HG03097 (cell line): ENCODE results near the gene GAS2L1.

ENCODE experiments used
- ATAC-seq: cut with Tn5 transposase; IDR thresholded peaks from one replicate; pipeline ENCODE4 v1.9.1; 2021; ENCODE audit not compliant: unreplicated experiment, low FRiP score

The GAS2L1 gene

DNA sequence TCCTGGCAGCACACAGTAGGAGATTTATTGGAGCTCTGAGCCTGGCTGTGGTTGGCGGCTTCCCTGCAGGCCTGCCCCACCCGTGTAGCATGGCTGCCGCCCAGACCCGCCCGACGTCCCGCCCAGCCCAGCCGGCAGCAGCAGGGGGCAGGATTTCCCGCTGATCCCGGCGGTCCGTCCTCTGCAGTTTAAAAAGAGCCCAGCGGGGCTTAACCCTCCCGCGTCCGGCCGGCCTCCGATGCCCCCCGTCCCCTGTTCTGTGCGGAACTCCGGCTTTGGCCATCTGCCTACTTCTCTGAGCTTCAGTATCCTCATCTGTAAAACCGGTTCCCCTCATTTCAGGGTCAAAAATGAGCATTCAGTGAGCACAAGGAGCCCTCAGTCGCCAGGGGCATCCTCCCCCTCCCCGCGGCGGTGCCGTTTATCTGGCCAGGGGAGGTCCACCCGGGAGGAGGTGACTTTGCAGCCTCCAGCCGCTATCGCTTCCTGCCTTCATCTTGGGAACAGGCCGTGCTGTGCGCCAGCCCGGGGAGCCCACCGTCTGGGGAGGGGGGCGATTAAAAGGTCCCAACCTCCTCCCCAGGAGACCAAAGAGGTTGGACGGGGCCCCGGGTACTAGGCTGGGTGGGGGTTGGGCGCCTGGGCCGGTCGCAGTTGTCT is at the start of gene GAS2L1:
TSS of gene GAS2L1 (plus strand) at position 476 of the 660 bp plus-strand sequence. CDS start 1,456 bp downstream, outside the sequence.
- ATAC-seq, result no peak

- ATAC-seq, result no peak
Observed at GRCh38 chr22:29257751-29258181, 48.7 kb upstream of the GAS2L1 start.

GRCh38 chr22:29258407-29259252 is 47.8 kb upstream of the GAS2L1 start:
- ATAC-seq, result no peak

- no peak for ATAC-seq
Observed at GRCh38 chr22:29259253-29259899, 47.1 kb upstream of the GAS2L1 start.

DNA sequence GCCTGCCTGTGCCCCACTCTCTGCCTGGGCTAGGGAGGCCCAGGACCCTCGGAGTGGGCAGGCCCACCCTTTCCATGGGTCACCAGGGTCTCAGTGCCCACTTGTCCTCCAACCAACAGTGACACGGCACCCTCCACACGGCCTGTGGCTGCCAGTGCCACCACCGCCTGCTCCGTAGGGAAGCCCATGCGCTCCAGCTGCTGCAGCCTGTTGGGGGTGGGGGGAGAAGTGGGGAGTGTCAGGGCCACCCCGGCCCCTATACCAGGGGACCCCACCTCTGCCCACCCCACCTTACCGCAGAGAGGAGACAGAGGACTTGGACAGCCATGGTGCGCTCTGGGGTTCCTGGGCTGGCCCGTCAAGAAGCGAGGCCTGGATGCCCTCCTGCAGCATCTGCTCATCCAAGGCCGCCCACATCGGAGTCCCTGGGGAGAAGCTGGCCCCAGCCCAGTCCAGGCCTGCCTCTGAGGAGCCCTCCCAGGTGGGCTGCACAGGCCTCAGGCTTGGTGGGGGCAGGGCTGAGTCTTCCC is 46.4 kb upstream of the GAS2L1 start:
- ATAC-seq, result no peak

- no peak for ATAC-seq
Observed at GRCh38 chr22:29260601-29261315, 45.7 kb upstream of the GAS2L1 start.

- no peak for ATAC-seq
Observed at GRCh38 chr22:29263791-29264276, 42.6 kb upstream of the GAS2L1 start.

DNA sequence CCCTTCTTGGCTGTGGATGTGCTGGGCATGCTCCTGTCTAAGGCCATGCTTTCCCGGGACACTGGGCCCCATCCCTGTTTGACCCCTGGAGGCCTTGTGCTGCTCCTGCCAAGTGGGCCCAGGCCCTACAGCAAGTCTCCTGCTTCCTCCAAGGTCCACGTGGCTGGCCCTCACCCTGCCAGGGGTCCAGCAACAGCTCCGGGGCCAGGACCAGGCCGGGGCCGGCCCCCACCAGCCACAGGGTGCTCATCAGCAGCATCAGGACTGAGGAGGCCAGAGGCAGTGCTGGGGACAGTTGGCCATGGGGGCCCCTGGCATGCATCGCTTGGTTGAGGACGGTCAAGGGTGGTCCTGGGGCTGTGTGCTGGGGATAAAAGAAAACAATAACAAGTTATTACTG is 41.1 kb upstream of the GAS2L1 start:
- no peak for ATAC-seq

DNA sequence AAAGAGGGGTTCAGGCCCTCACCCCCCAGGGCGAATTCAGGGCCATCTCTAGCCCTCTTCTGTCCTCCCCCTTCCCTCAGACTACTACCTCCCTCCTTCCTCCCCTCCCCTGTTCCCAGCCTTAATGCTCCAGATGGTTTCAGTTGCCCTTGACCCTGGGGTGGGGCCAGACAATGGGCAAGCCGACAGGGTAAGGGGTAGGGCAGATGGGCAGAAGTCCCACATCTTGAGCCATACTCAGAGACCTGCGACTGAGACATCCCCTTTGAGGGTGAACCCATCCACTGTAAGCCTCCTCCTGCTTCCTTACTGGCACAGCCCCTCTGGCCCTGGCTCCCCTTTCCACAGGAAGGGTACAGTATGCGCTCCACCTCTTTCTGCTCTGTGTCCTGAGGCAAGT is 40.5 kb upstream of the GAS2L1 start:
- no peak for ATAC-seq

DNA sequence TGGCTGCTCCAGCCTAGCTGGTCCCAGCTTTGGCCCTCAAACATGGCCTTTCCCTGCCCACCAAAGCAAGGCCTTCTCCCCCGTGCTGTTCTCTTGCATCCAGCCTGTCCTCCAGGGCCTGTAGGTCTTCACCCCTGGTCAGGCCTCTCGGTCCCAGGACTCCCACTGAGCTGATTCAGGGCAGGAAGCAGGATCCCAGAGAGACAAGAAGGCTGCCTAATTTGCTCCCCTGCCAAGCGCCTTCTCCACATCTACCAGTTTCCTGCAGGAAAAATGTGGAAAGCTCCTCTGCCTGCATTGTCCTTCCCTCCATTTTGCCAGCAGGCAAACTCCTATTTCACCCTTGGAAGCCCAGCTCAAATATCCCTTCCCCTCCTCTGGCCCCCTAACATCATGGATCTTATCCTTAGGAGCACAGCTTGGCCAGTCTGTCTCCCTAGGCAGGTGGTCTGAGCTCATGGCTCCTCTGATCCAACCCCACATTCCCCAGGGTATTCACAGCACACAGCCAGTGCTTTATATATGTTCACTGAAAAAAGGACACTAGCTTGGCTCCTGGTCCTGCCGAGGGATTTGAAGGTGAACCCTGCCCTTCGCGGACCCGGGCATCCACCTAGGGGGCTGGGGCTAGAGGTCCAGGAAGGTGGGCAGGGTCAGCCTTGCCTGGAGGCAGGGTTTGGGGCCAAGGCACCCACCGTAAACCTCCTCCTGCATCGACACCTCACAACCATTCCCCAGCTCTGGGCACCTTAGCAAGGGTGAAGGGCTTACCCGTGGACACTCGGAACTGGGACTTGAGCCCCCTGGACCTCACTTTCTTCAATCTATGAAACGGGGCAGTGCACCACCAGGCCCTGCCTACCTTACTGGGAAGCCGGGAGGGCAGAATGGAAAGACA is 39.6 kb upstream of the GAS2L1 start:
- no peak for ATAC-seq

DNA sequence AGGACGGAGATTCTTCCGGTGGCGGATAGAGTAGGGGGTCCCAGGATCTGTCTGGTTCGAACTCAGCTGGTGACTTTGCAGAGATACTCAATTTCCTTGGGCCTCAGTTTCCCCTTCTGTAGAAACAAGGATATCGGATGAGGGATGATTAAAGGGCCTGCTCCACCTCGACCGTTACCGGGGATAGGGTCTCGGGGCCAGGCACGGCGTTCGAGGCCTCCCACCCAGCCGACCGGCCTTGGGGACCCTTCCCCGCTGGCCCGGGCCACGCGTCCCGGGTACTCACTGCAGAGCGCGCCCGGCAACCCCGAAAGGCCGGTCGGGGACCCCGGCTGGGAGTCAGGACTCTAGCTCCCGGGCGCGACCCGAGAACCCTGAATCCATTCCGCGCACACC is 39.0 kb upstream of the GAS2L1 start:
- ATAC-seq, result no peak

DNA sequence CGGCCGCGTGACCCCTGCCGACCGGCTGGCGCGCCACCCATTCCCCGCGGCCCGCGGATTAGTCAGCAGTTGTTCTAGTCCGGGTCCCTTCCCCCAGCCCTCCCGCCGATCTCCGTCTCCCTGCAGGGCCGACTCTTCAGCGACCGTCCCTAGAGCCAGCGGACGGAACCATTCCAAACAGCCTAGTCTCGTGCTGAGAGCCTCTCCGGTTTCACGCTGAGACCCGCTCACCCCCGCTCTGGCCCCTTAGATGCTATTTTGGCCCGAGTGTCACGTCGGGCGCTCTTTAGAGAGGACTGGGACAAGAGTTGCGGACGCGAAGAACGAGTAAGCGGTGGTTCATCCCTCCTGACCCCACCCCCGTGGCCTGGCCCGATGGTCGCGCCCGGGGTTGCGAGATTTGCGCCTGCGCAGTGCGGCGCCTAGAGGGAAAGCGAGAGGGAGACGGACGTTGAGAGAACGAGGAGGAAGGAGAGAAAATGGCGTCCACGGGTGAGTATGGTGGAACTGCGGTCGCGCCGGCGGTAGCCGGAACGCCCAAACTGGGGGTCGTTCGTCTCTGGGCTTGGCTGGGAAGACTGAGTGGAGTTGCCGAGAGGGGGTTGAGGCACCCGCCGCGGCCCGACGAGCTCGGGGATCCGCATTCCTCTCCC is 38.5 kb upstream of the GAS2L1 start, which contains the start of the genes EWSR1 and RHBDD3:
TSS of gene EWSR1 (plus strand) at position 411 of the 653 bp plus-strand sequence. CDS start at position 480, 69 bp downstream.
TSS of gene RHBDD3 (minus strand) at position 124 of the 653 bp plus-strand sequence. CDS start 2,355 bp downstream, outside the sequence.
- ATAC-seq, result peak; percentile 67

- peak; percentile 15 for ATAC-seq
Observed at GRCh38 chr22:29268511-29269229, 37.8 kb upstream of the GAS2L1 start.

GRCh38 chr22:29269230-29269604 is 37.2 kb upstream of the GAS2L1 start:
- no peak for ATAC-seq

DNA sequence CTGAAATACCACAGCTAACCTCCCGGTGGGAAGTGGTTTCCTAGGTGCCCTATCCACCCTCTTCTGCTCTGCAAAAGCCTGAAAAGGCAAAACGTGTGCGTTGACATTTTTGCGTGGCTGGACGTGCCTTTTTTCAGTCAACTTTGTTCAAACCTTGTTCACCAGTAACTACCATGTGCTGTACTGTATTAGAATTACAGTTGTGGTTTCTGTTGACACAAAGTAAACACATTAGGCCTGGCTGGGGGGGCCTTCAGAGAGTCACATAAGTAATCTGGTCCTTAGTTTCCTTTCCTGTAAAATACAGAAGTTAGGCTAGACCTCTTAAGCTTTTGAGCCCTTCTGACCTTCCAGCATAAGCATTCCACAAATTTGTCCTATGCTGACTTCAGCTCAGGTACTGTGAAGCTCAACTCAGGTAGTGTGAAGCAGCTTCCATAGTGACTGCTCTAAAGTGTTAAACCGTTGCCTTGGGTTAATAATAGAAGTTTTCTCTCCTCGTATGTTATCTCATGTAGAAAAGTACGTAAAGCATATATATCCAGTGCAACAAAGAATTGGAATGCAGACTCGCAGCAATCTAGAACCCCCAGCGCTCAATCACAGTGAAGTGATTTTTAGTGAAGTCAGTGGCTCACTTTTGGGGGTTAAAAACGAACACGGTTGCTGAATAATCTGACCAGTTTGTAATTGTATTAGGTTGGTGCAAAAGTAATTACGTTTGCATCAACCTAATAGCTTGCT is 36.5 kb upstream of the GAS2L1 start:
- ATAC-seq, result no peak

DNA sequence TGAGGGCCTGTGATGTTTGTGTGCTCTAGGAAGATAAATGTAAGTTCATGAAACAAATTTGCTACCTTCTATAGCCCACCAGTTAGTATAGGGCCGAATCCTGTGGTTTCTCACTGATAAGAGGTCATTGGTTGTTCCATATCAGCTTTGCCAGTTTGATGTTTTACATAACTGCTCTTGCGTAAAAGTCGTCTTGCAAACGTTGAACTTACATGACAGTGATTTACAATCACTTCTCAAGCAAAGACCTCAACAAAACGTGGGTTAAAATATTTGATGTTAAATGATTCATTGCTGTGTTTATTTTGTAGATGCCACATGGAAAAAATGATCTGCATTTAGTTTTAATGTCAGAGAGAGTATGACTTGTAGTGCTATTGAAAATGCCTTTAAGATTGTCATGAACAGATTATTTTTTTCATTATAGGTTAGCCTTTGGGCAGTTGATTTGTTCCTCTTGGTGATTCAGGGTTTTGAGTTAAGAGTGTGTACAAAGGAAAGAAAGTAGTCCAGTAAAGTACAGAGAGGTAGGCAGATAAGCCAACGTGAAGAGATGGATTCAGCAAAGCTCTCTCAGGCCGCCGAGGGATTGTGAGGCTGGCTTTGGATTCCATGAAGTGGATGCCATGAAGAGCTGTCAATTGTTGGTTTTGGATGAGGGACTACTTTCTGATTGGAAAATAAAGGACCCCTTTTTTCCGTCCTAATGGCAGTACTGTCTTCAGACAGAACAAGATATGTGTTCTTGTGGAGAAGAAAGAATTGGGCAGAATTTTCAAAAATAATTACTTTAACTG is 35.8 kb upstream of the GAS2L1 start:
- no peak for ATAC-seq

GRCh38 chr22:29272624-29273023 is 33.8 kb upstream of the GAS2L1 start:
- no peak for ATAC-seq
